ENCODE measurements around the gene RFESD. TPM values are rescaled to one million over a fixed set of nuclear protein-coding genes. Genes with fewer than 3 reads are reported as not detected.

The RFESD gene
- total and polyA plus RNA-seq, 10 of the 15 experiments (the other 5 are each of a cell fraction or from before 2014, with no cell fraction given): 1.9 to 14.7 (median 4.9) TPM

- ChIA-PET RAD21 (ENCODE audit: unreplicated experiment) (interaction anchor here (1.6 to 1.7 kb wide), 2 partner anchors 26 to 176 kb away, joined by 3 to 4 read pairs; partner anchors contain the start of gene RFESD), CTCF (interaction anchor here (1.0 to 1.5 kb wide), 4 partner anchors 9 to 174 kb away, joined by 4 to 7 read pairs (median 5); no protein-coding TSS in a partner anchor), POLR2A (no interaction called here), SMC1A (ENCODE audit: uncharacterized antibody, unreplicated experiment) (interaction anchor here (1.2 to 2.5 kb wide), 6 partner anchors 9 to 108 kb away, joined by 3 to 13 read pairs (median 4); no protein-coding TSS in a partner anchor)
- Histone ChIP-seq H3K9me3 (replicated peaks; ENCODE audit: control insufficient read depth, insufficient read depth, low read length) (no peaks in the 10 kb centered on the region), H3K79me2 (ENCODE audit: control insufficient read depth, insufficient read depth, low read length) (no peaks in the 10 kb centered on the region), H3K27ac (ENCODE audit: control insufficient read depth, insufficient read depth) (no peak overlapping the region), H2AFZ (ENCODE audit: control insufficient read depth, low read depth, low read length) (no peak overlapping the region), H3K4me1 (ENCODE audit: control insufficient read depth, insufficient read depth, low read length) (no peaks in the 10 kb centered on the region), H3K27me3 (replicated peaks in 1 of 2; ENCODE audit: control insufficient read depth in 2 of 2, insufficient read depth in 2 of 2, low read length in 1 of 2) (no peaks in the 10 kb centered on the region), H3K4me3 (no peak overlapping the region), H3K9ac (ENCODE audit: control insufficient read depth, insufficient read depth, low read length) (no peak overlapping the region), H4K20me1 (ENCODE audit: control insufficient read depth, insufficient read depth) (no peaks in the 10 kb centered on the region), H3K36me3 (ENCODE audit: control insufficient read depth in 2 of 2, insufficient read depth in 2 of 2, low read length in 1 of 2) (no peaks in the 10 kb centered on the region), H3K4me2 (ENCODE audit: control insufficient read depth, insufficient read depth) (no peak overlapping the region)
- intact Hi-C loops (cut with micrococcal nuclease; ENCODE audit: unreplicated experiment): no loop called here
- no peak for DNase-seq (ENCODE audit: low read depth, low spot score)
- no peak for ATAC-seq
- BruUV-seq (replicated peaks): no TSS peak
- in situ Hi-C loops (cut with MboI): no loop called here
- TF ChIP-seq FOXM1 (IDR thresholded peaks at IDR 0.05; ENCODE audit: low read depth, low read length): no peak
- no peak for TF ChIP-seq FOXK2 (IDR thresholded peaks at IDR 0.05)
- TF ChIP-seq TBL1XR1 (IDR thresholded peaks at IDR 0.05; ENCODE audit: low read depth, low read length): no peak
- no peak for TF ChIP-seq ATF2 (IDR thresholded peaks at IDR 0.05; ENCODE audit: low read length)
- TF ChIP-seq TAF1 (IDR thresholded peaks at IDR 0.05; ENCODE audit: borderline replicate concordance, low read depth, low read length): no peak
- TF ChIP-seq ASH2L (IDR thresholded peaks at IDR 0.05; ENCODE audit: borderline replicate concordance, low read depth): no peak
- no peak for TF ChIP-seq BHLHE40 (IDR thresholded peaks at IDR 0.05; ENCODE audit: borderline replicate concordance in 1 of 2, low read depth in 2 of 2, low read length in 1 of 2)
- no peak for TF ChIP-seq JUNB (IDR thresholded peaks at IDR 0.05)
- TF ChIP-seq KAT2A (conservative IDR thresholded peaks at IDR 0.05; ENCODE audit: control insufficient read depth, low read depth, low read length): no peak
- TF ChIP-seq ZNF274 (IDR thresholded peaks at IDR 0.05; ENCODE audit: insufficient read depth, insufficient read length): no peak
- no peak for TF ChIP-seq NBN (IDR thresholded peaks at IDR 0.05)
- TF ChIP-seq RFX5 (IDR thresholded peaks at IDR 0.05; ENCODE audit: low read depth, low read length): no peak
- no peak for TF ChIP-seq ZSCAN29 (IDR thresholded peaks at IDR 0.05)
- FAIRE-seq: no peak
Observed at GRCh38 chr5:95672641-95673040, 26.1 kb downstream of the RFESD start.

Measured in GM12878 (cell line).